ENCODE results near the gene NFIC.

GRCh38 chr19:3353493-3353892, 12.9 kb upstream of the NFIC start:
- TF ChIP-seq, protein P1, sequence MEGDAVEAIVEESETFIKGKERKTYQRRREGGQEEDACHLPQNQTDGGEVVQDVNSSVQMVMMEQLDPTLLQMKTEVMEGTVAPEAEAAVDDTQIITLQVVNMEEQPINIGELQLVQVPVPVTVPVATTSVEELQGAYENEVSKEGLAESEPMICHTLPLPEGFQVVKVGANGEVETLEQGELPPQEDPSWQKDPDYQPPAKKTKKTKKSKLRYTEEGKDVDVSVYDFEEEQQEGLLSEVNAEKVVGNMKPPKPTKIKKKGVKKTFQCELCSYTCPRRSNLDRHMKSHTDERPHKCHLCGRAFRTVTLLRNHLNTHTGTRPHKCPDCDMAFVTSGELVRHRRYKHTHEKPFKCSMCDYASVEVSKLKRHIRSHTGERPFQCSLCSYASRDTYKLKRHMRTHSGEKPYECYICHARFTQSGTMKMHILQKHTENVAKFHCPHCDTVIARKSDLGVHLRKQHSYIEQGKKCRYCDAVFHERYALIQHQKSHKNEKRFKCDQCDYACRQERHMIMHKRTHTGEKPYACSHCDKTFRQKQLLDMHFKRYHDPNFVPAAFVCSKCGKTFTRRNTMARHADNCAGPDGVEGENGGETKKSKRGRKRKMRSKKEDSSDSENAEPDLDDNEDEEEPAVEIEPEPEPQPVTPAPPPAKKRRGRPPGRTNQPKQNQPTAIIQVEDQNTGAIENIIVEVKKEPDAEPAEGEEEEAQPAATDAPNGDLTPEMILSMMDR (conservative IDR thresholded peaks at IDR 0.05; ENCODE audit: low read length), result no peak
- TF ChIP-seq EZH2phosphoT487 (IDR thresholded peaks at IDR 0.05; ENCODE audit: borderline replicate concordance, low read depth, low read length), result no peak
